ENCODE data around the gene ORM1.

DNA sequence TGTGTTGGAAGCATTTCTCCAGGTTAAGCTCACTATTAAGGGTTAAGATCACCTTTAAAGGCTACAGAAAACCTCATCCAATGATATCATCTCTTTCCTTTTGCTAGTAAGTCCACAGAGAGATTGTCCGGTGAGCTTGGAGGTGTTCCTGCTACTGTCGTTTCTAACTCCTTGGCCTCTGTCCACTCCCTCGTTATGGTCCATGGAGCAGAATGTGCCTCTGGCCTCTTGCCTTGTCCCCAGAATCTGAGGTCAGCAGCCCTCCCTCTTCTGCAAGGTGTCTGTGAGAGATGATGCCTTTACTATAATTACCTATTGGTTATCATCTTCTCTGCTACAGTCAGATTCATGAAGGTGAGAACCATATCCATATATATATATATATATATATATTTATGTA is 21.8 kb downstream of the ORM1 start:
- TF ChIP-seq POLR2A (IDR thresholded peaks at IDR 0.05; ENCODE audit: low read depth, low read length) (no peak; the same call in 1 of the 2 replicates), POLR2AphosphoS5 (IDR thresholded peaks at IDR 0.05; ENCODE audit: low read depth, low read length) (no peak)

Data from GM12892 (cell line).